HCT116 (cell line): Measurements from ENCODE around the gene FLNA. TPM values are rescaled to one million over a fixed set of nuclear protein-coding genes. Genes with fewer than 3 reads are reported as not detected.

Source experiments
- ATAC-seq: fragments of 200-7000 bp; cut with Tn5 transposase; 2 replicates; pipeline ENCODE4 v1.9.1; 2020; ENCODE audit warnings: mild to moderate bottlenecking, moderate library complexity
- BruUV-seq: library from RNA; stranded (reverse); fragments of 400-500 nt; replicated peaks from 2 replicates; lab custom pipeline; 2021; lab: Mats Ljungman, UMichigan
- CTCF ChIA-PET: fragments of 300-600 bp; sonication (Branson Sonifier 250); formaldehyde crosslinking; loops from one replicate; lab custom pipeline; 2021; ENCODE audit warnings: antibody characterized with exemption; lab: Charles Lee
- POLR2A ChIA-PET: fragments of 300-600, 350-600 bp; sonication (Branson Sonifier 250); formaldehyde crosslinking; loops from one replicate; lab custom pipeline; 2021; ENCODE audit warnings: antibody characterized with exemption; lab: Charles Lee
- RAD21 ChIA-PET, 2 experiments: fragments of 300-600 bp; sonication (Branson Sonifier 250); formaldehyde crosslinking; loops; one replicate each; lab custom pipeline; 2023; ENCODE audit warnings: low total read pairs in 2 of 2; ENCODE audit not compliant: uncharacterized antibody in 2 of 2, unreplicated experiment in 2 of 2, low non-redundant PET in 1 of 2; lab: Charles Lee
- DNase-seq: peaks from one replicate; pipeline ENCODE4 v3.0.0-alpha.2; 2010; ENCODE audit warnings: low read depth, low spot score
- H2AFZ ChIP-seq: fragments of 200-600 bp; shearing (Covaris generic), sonication (generic); 2 replicates; pipeline ENCODE4 v1.6.1; 2017; ENCODE audit warnings: low read depth, mixed run types, mixed read lengths, antibody characterized with exemption, low read length; ENCODE audit not compliant: poor library complexity, severe bottlenecking
- H3K27ac ChIP-seq: 2 replicates; pipeline ENCODE4 v1.5.1; 2012; ENCODE audit warnings: low read depth, low read length
- H3K27me3 ChIP-seq: fragments of 200-600 bp; sonication (generic); 2 replicates; pipeline ENCODE4 v1.6.1; 2016; ENCODE audit warnings: mixed run types, low read length, mixed read lengths; ENCODE audit not compliant: insufficient read depth
- H3K36me3 ChIP-seq, 2 experiments: fragments of 200-500 bp in 1 of 2; fragments of 200-600 bp in 1 of 2; sonication (Bioruptor generic) in 1 of 2; sonication (generic) in 1 of 2; 2 replicates each; pipeline versions ENCODE4 v1.5.1 to v1.6.1; 2014 to 2016; ENCODE audit warnings: low read length in 2 of 2, inconsistent platforms in 1 of 2, mixed read lengths in 1 of 2, mixed run types in 1 of 2; ENCODE audit not compliant: insufficient read depth in 2 of 2, control insufficient read depth in 1 of 2
- H3K4me1 ChIP-seq, 2 experiments: fragments of 200-600 bp in 1 of 2; sonication (generic) in 1 of 2; 2 replicates each; pipeline versions ENCODE4 v1.5.1 to v1.6.1; 2012 to 2017; ENCODE audit warnings: low read length in 2 of 2, inconsistent platforms in 1 of 2, mild to moderate bottlenecking in 1 of 2, mixed read lengths in 1 of 2, mixed run types in 1 of 2, moderate library complexity in 1 of 2; ENCODE audit not compliant: insufficient read depth in 2 of 2, control insufficient read depth in 1 of 2
- H3K4me2 ChIP-seq: fragments of 200-600 bp; sonication (generic); 2 replicates; pipeline ENCODE4 v1.6.1; 2017; ENCODE audit warnings: mixed run types, low read length, mixed read lengths
- H3K4me3 ChIP-seq, 2 experiments: fragments of 200-600 bp in 1 of 2; sonication (generic) in 1 of 2; replicated peaks in 1 of 2; 2 replicates each; pipeline ENCODE4 v1.5.1; 2011 to 2016; ENCODE audit warnings: low read length in 2 of 2, control low read depth in 1 of 2, low read depth in 1 of 2, mild to moderate bottlenecking in 1 of 2, mixed read lengths in 1 of 2, mixed run types in 1 of 2
- H3K79me2 ChIP-seq: fragments of 200-600 bp; sonication (generic); 2 replicates; pipeline ENCODE4 v1.6.1; 2017; ENCODE audit warnings: mild to moderate bottlenecking, mixed run types, low read length, moderate library complexity, mixed read lengths; ENCODE audit not compliant: insufficient read depth
- H3K9ac ChIP-seq: fragments of 200-600 bp; sonication (generic); 2 replicates; pipeline ENCODE4 v1.6.1; 2016; ENCODE audit warnings: low read length, mixed read lengths
- H3K9me2 ChIP-seq: fragments of 200-600 bp; sonication (generic), shearing (Covaris generic); 2 replicates; pipeline ENCODE4 v1.6.1; 2017; ENCODE audit warnings: mixed run types, mild to moderate bottlenecking, moderate library complexity; ENCODE audit not compliant: insufficient read depth
- H3K9me3 ChIP-seq, 2 experiments: fragments of 200-500 bp in 1 of 2; fragments of 200-600 bp in 1 of 2; sonication (Bioruptor generic) in 1 of 2; sonication (generic) in 1 of 2; 2 replicates each; pipeline ENCODE4 v1.6.1; 2014 to 2017; ENCODE audit warnings: low read length in 2 of 2, mixed read lengths in 2 of 2, inconsistent platforms in 1 of 2, low read depth in 1 of 2, mild to moderate bottlenecking in 1 of 2, mixed run types in 1 of 2, moderate library complexity in 1 of 2; ENCODE audit not compliant: control insufficient read depth in 1 of 2, insufficient read depth in 1 of 2
- H4K20me1 ChIP-seq: fragments of 200-600 bp; sonication (generic), shearing (Covaris generic); 2 replicates; pipeline ENCODE4 v1.6.1; 2017; ENCODE audit warnings: mixed run types, mild to moderate bottlenecking, moderate library complexity; ENCODE audit not compliant: insufficient read depth
- CBX3 ChIP-seq: IDR thresholded peaks from 2 replicates; pipeline ENCODE4 v1.6.1; 2012; ENCODE audit warnings: low read depth
- CEBPB ChIP-seq: IDR thresholded peaks from 2 replicates; pipeline ENCODE4 v1.6.1; 2012; ENCODE audit warnings: low read depth
- EGR1 ChIP-seq: IDR thresholded peaks from 2 replicates; pipeline ENCODE4 v1.6.1; 2012; ENCODE audit warnings: low read depth
- EZH2 ChIP-seq: fragments of 200-600 bp; sonication (generic); IDR thresholded peaks from 2 replicates; pipeline ENCODE4 v1.6.1; 2017; ENCODE audit warnings: antibody characterized with exemption, mixed run types
- JUND ChIP-seq: IDR thresholded peaks from 2 replicates; pipeline ENCODE4 v1.6.1; 2012
- POLR2A ChIP-seq: IDR thresholded peaks from 2 replicates; pipeline ENCODE4 v1.7.0; 2011; ENCODE audit warnings: borderline replicate concordance; ENCODE audit not compliant: insufficient read depth, insufficient read length; ENCODE audit errors: extremely low read depth
- POLR2AphosphoS5 ChIP-seq: IDR thresholded peaks from 2 replicates; pipeline ENCODE4 v1.6.1; 2011; ENCODE audit warnings: mild to moderate bottlenecking, low read depth, low read length, moderate library complexity
- RAD21 ChIP-seq: IDR thresholded peaks from 2 replicates; pipeline ENCODE4 v1.6.1; 2012; ENCODE audit warnings: low read depth, mild to moderate bottlenecking
- SIN3A ChIP-seq: IDR thresholded peaks from 2 replicates; pipeline ENCODE4 v1.6.1; 2012; ENCODE audit warnings: low read depth
- SP1 ChIP-seq: IDR thresholded peaks from 2 replicates; pipeline ENCODE4 v1.6.1; 2012; ENCODE audit warnings: low read depth
- SRF ChIP-seq: IDR thresholded peaks from 2 replicates; pipeline ENCODE4 v1.6.1; 2012; ENCODE audit warnings: low read depth
- TCF7L2 ChIP-seq: IDR thresholded peaks from 2 replicates; pipeline ENCODE4 v1.7.0; 2011; ENCODE audit warnings: borderline replicate concordance, inconsistent platforms; ENCODE audit not compliant: insufficient read depth, insufficient read length; ENCODE audit errors: extremely low read depth
- YY1 ChIP-seq: IDR thresholded peaks from 2 replicates; pipeline ENCODE4 v1.6.1; 2011; ENCODE audit warnings: low read length, low read depth, moderate library complexity, mild to moderate bottlenecking; ENCODE audit not compliant: insufficient replicate concordance; ENCODE audit errors: extremely low read depth
- ZFX ChIP-seq: fragments of 450-650 bp; IDR thresholded peaks from 2 replicates; pipeline ENCODE4 v1.6.1; 2017
- ZNF274 ChIP-seq: fragments of 200-500 bp; sonication (Bioruptor generic); IDR thresholded peaks from 2 replicates; pipeline ENCODE4 v1.6.1; 2014; ENCODE audit warnings: mild to moderate bottlenecking, low read depth, low read length, inconsistent platforms
- intact Hi-C: fragments of 100-400 bp; cut with micrococcal nuclease; formaldehyde crosslinking; loops from 2 replicates; pipeline ENCODE4 v1.10.0; 2022
- total RNA-seq: library from RNA; stranded (reverse); gene quantifications from one replicate; pipeline ENCODE4 v1.2.1, GENCODE V29; 2021; ENCODE audit not compliant: unreplicated experiment
- TF ChIP-seq, protein P1 (sequence below): IDR thresholded peaks from 2 replicates; pipeline ENCODE4 v1.6.1; 2012
- TF ChIP-seq, protein P2 (sequence below): IDR thresholded peaks from 2 replicates; pipeline ENCODE4 v1.6.1; 2012; ENCODE audit warnings: low read depth
- TF ChIP-seq, protein P3 (sequence below): IDR thresholded peaks from 2 replicates; pipeline ENCODE4 v1.6.1; 2011; ENCODE audit warnings: mild to moderate bottlenecking, low read length, moderate library complexity; ENCODE audit not compliant: insufficient replicate concordance; ENCODE audit errors: extremely low read depth

The FLNA gene
- total RNA-seq, 1 experiment from 2014 or later: 546 TPM

DNA sequence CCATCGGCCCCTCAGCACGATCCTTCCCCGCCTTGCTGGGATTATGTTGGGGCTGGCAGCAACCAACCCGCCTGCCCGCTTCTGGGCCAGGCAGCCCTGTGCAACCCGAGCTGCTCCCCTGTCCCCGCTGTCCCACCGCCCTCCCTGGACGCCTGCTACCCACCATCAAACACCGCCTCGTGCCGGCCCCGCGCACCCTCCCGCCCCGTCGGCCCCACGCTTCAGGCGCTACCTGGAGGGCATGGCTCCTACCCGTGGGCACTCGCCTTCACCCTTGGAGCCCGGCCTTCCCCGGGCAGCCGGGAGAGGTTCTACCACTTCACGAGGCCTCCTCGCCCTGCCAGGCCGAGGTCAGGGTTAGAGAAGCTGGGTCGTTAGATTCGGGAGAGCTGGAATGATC, 41.9 kb downstream of the FLNA start:
- ChIA-PET RAD21 (no interaction called here), CTCF (no interaction called here)
- no peak overlapping the region for H3K9ac ChIP-seq

More for the DNA sequence above, 41.9 kb downstream of the FLNA start:
- Histone ChIP-seq H3K9me2 (no peaks in the 10 kb centered on the region), H4K20me1 (no peaks in the 10 kb centered on the region), H3K36me3 (no peaks in the 10 kb centered on the region), H3K79me2 (no peaks in the 10 kb centered on the region), H3K4me2 (no peak overlapping the region), H3K27ac (no peak overlapping the region), H3K9me3 (no peaks in the 10 kb centered on the region), H2AFZ (no peak overlapping the region), H3K4me3 (no peak overlapping the region), H3K4me1 (no peaks in the 10 kb centered on the region), H3K27me3 (no peaks in the 10 kb centered on the region)
- TF ChIP-seq ZFX (no peak), EZH2 (no peak), POLR2A (no peak), SP1 (no peak), POLR2AphosphoS5 (no peak), TCF7L2 (no peak), SRF (no peak), CBX3 (no peak), JUND (no peak), EGR1 (no peak), ZNF274 (no peak), CEBPB (no peak), SIN3A (no peak), RAD21 (no peak), YY1 (no peak)
- TF ChIP-seq, protein P1, sequence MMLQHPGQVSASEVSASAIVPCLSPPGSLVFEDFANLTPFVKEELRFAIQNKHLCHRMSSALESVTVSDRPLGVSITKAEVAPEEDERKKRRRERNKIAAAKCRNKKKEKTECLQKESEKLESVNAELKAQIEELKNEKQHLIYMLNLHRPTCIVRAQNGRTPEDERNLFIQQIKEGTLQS: no peak
- TF ChIP-seq, protein P2, sequence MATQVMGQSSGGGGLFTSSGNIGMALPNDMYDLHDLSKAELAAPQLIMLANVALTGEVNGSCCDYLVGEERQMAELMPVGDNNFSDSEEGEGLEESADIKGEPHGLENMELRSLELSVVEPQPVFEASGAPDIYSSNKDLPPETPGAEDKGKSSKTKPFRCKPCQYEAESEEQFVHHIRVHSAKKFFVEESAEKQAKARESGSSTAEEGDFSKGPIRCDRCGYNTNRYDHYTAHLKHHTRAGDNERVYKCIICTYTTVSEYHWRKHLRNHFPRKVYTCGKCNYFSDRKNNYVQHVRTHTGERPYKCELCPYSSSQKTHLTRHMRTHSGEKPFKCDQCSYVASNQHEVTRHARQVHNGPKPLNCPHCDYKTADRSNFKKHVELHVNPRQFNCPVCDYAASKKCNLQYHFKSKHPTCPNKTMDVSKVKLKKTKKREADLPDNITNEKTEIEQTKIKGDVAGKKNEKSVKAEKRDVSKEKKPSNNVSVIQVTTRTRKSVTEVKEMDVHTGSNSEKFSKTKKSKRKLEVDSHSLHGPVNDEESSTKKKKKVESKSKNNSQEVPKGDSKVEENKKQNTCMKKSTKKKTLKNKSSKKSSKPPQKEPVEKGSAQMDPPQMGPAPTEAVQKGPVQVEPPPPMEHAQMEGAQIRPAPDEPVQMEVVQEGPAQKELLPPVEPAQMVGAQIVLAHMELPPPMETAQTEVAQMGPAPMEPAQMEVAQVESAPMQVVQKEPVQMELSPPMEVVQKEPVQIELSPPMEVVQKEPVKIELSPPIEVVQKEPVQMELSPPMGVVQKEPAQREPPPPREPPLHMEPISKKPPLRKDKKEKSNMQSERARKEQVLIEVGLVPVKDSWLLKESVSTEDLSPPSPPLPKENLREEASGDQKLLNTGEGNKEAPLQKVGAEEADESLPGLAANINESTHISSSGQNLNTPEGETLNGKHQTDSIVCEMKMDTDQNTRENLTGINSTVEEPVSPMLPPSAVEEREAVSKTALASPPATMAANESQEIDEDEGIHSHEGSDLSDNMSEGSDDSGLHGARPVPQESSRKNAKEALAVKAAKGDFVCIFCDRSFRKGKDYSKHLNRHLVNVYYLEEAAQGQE: no peak
- TF ChIP-seq, protein P3, sequence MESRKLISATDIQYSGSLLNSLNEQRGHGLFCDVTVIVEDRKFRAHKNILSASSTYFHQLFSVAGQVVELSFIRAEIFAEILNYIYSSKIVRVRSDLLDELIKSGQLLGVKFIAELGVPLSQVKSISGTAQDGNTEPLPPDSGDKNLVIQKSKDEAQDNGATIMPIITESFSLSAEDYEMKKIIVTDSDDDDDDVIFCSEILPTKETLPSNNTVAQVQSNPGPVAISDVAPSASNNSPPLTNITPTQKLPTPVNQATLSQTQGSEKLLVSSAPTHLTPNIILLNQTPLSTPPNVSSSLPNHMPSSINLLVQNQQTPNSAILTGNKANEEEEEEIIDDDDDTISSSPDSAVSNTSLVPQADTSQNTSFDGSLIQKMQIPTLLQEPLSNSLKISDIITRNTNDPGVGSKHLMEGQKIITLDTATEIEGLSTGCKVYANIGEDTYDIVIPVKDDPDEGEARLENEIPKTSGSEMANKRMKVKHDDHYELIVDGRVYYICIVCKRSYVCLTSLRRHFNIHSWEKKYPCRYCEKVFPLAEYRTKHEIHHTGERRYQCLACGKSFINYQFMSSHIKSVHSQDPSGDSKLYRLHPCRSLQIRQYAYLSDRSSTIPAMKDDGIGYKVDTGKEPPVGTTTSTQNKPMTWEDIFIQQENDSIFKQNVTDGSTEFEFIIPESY: no peak
- POLR2A ChIA-PET: no interaction called here
- intact Hi-C loops: no loop called here
- DNase-seq: no peak
- no TSS peak for BruUV-seq
- ATAC-seq: no peak
